Measurements from ENCODE around the gene ASB12. TPM values are rescaled to one million over a fixed set of nuclear protein-coding genes. Genes with fewer than 3 reads are reported as not detected.

Gene ASB12
- total RNA-seq, 1 donor from 2014 or later = 0.33 TPM

DNA sequence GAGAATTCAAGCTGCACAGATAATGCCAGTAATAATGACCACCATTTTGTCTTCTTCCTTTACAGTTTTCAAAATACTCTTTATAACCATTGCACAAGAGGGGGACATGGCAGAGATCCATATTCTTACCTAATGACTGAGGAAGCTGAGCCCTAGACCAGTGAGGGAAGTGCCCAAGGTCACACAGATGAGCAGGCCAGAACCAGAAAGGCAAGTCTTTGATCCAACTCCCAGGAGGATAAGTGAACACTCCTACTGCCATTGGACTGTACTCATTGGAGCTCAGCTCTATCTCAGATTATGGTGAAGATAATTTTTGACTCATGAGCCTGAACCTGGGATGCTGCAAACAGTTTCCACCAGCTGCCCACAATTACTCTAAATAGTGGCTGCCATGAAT is 53.5 kb downstream of the ASB12 start:
- TF ChIP-seq, protein P1, sequence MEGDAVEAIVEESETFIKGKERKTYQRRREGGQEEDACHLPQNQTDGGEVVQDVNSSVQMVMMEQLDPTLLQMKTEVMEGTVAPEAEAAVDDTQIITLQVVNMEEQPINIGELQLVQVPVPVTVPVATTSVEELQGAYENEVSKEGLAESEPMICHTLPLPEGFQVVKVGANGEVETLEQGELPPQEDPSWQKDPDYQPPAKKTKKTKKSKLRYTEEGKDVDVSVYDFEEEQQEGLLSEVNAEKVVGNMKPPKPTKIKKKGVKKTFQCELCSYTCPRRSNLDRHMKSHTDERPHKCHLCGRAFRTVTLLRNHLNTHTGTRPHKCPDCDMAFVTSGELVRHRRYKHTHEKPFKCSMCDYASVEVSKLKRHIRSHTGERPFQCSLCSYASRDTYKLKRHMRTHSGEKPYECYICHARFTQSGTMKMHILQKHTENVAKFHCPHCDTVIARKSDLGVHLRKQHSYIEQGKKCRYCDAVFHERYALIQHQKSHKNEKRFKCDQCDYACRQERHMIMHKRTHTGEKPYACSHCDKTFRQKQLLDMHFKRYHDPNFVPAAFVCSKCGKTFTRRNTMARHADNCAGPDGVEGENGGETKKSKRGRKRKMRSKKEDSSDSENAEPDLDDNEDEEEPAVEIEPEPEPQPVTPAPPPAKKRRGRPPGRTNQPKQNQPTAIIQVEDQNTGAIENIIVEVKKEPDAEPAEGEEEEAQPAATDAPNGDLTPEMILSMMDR (IDR thresholded peaks at IDR 0.05; ENCODE audit: unreplicated experiment) = no peak
- Mint-ChIP-seq H3K9me3 (ENCODE audit: unreplicated experiment) (no peaks in the 10 kb centered on the region), H3K36me3 (ENCODE audit: low read depth, unreplicated experiment) (no peaks in the 10 kb centered on the region), H3K4me3 (ENCODE audit: unreplicated experiment) (no peak overlapping the region), H3K27me3 (ENCODE audit: unreplicated experiment) (peaks cover 1% of the 10 kb centered on the region), H3K27ac (ENCODE audit: unreplicated experiment) (no peak overlapping the region), H3K4me1 (ENCODE audit: unreplicated experiment) (no peaks in the 10 kb centered on the region)
- no peak for DNase-seq (ENCODE audit: low spot score)

Other genes with a start within 250 kb of the ASB12 start
- 3.3 TPM for gene AMER1, start 24.9 kb downstream of the ASB12 start, total RNA-seq (ENCODE audit: unreplicated experiment)
- gene MTMR8, start 164.8 kb upstream of the ASB12 start, total RNA-seq (ENCODE audit: unreplicated experiment) = 3.4 TPM